GM12878 (cell line): ENCODE results near the gene UPF1. TPM values are rescaled to one million over a fixed set of nuclear protein-coding genes. Genes with fewer than 3 reads are reported as not detected.
A peak's percentile ranks its signal among the peaks of the same experiment; 100 is the strongest.

Experiments
- ATAC-seq: fragments of 200-7000 bp; cut with Tn5 transposase; 3 replicates; pipeline ENCODE4 v1.9.1; 2020; ENCODE audit warnings: mild to moderate bottlenecking, moderate library complexity
- BruUV-seq: library from RNA; stranded (reverse); fragments of 400-500 nt; replicated peaks from 2 replicates; lab custom pipeline; 2021; lab: Mats Ljungman, UMichigan
- CTCF ChIA-PET: fragments of 300-600 bp; sonication (Branson Sonifier 250); formaldehyde crosslinking; extraction: SDS; loops from one replicate; lab custom pipeline; 2021; ENCODE audit warnings: inconsistent platforms; lab: Yijun Ruan, JAX
- POLR2A ChIA-PET: fragments of 350-600 bp; formaldehyde crosslinking; extraction: SDS; loops from one replicate; lab custom pipeline; 2021; ENCODE audit warnings: inconsistent platforms; lab: Charles Lee
- RAD21 ChIA-PET: fragments of 300-600 bp; sonication (Branson Sonifier 250); formaldehyde crosslinking; loops from one replicate; lab custom pipeline; 2023; ENCODE audit warnings: antibody characterized with exemption; ENCODE audit not compliant: unreplicated experiment; lab: Charles Lee
- SMC1A ChIA-PET: fragments of 300-600 bp; sonication (Branson Sonifier 250); formaldehyde crosslinking; loops from one replicate; lab custom pipeline; 2023; ENCODE audit not compliant: unreplicated experiment, uncharacterized antibody; lab: Charles Lee
- DNase-seq: peaks from one replicate; pipeline ENCODE4 v3.0.0-alpha.2; 2011; ENCODE audit warnings: low read depth, low spot score
- FAIRE-seq: peaks from 3 replicates; lab custom pipeline; 2011; peaks lifted over from hg19 to GRCh38; lab: Jason Lieb, UNC
- H2AFZ ChIP-seq: 2 replicates; pipeline ENCODE4 v1.6.0; 2011; ENCODE audit warnings: low read depth, low read length, control low read depth; ENCODE audit not compliant: control insufficient read depth
- H3K27ac ChIP-seq: 2 replicates; pipeline ENCODE4 v1.5.1; 2011; ENCODE audit warnings: control low read depth; ENCODE audit not compliant: control insufficient read depth, insufficient read depth
- H3K27me3 ChIP-seq, 2 experiments: replicated peaks in 1 of 2; 2 replicates each; pipeline versions ENCODE4 v1.6.0 to v1.6.1; 2011; ENCODE audit warnings: low read length in 1 of 2; ENCODE audit not compliant: control insufficient read depth in 2 of 2, insufficient read depth in 2 of 2
- H3K36me3 ChIP-seq, 2 experiments: 2 replicates each; pipeline ENCODE4 v1.5.1; 2011; ENCODE audit warnings: low read length in 1 of 2; ENCODE audit not compliant: control insufficient read depth in 2 of 2, insufficient read depth in 2 of 2
- H3K4me1 ChIP-seq: 2 replicates; pipeline ENCODE4 v1.6.1; 2011; ENCODE audit warnings: mild to moderate bottlenecking, low read length, moderate library complexity, mixed read lengths; ENCODE audit not compliant: control insufficient read depth, insufficient read depth
- H3K4me2 ChIP-seq: 2 replicates; pipeline ENCODE4 v1.6.0; 2011; ENCODE audit warnings: control low read depth; ENCODE audit not compliant: control insufficient read depth, insufficient read depth
- H3K4me3 ChIP-seq: fragments of 200-600 bp; sonication (generic); 2 replicates; pipeline ENCODE4 v1.5.1; 2016
- H3K79me2 ChIP-seq: 2 replicates; pipeline ENCODE4 v1.6.0; 2011; ENCODE audit warnings: low read length; ENCODE audit not compliant: control insufficient read depth, insufficient read depth
- H3K9ac ChIP-seq: 2 replicates; pipeline ENCODE4 v1.8.0; 2011; ENCODE audit warnings: low read length, control low read depth, mixed read lengths; ENCODE audit not compliant: control insufficient read depth, insufficient read depth
- H3K9me3 ChIP-seq: replicated peaks from 3 replicates; pipeline ENCODE4 v1.5.1; 2011; ENCODE audit warnings: mild to moderate bottlenecking, low read length; ENCODE audit not compliant: control insufficient read depth, insufficient read depth
- H4K20me1 ChIP-seq: 2 replicates; pipeline ENCODE4 v1.6.0; 2011; ENCODE audit not compliant: control insufficient read depth, insufficient read depth
- BACH1 ChIP-seq: fragments of 450-650 bp; IDR thresholded peaks from 2 replicates; pipeline ENCODE4 v1.6.1; 2017; ENCODE audit warnings: mild to moderate bottlenecking, borderline replicate concordance
- CREM ChIP-seq: IDR thresholded peaks from 2 replicates; pipeline ENCODE4 v1.6.1; 2014; ENCODE audit warnings: antibody characterized with exemption, low read depth
- EP300 ChIP-seq, 2 experiments: fragments of 150-350 bp in 1 of 2; IDR thresholded peaks; 2 replicates each; pipeline ENCODE4 v1.6.1; 2011 to 2012; ENCODE audit warnings: low read depth in 2 of 2, low read length in 2 of 2, borderline replicate concordance in 1 of 2, improper control_type of control experiment in 1 of 2, inconsistent platforms in 1 of 2; ENCODE audit not compliant: control insufficient read depth in 1 of 2
- HCFC1 ChIP-seq: fragments of 150-350 bp; IDR thresholded peaks from 2 replicates; pipeline ENCODE4 v1.6.1; 2014; ENCODE audit warnings: low read length
- HDAC6 ChIP-seq: fragments of 200-600 bp; sonication (generic); IDR thresholded peaks from one replicate; pipeline ENCODE4 v1.8.0; 2017; ENCODE audit warnings: antibody characterized with exemption; ENCODE audit not compliant: unreplicated experiment
- NBN ChIP-seq: fragments of 450-650 bp; IDR thresholded peaks from 2 replicates; pipeline ENCODE4 v1.6.1; 2016
- WGBS: methylation state at CpG from one replicate; pipeline ENCODE4 v1.1.6; 2016; ENCODE audit warnings: low lambda C conversion rate; ENCODE audit not compliant: insufficient replicate concordance, insufficient coverage; ENCODE audit errors: missing lambda C conversion rate; 5-methylcytosine and 5-hydroxymethylcytosine counted together
- in situ Hi-C: fragments of 300-500 bp; cut with MboI; formaldehyde crosslinking; loops from 9 replicates; pipeline ENCODE4 v1.14.3; 2018; ENCODE audit warnings: mixed read lengths
- intact Hi-C: fragments of 100-400 bp; cut with micrococcal nuclease; formaldehyde crosslinking; loops from one replicate; pipeline ENCODE4 v1.14.2; 2022; ENCODE audit not compliant: unreplicated experiment
- polyA plus RNA-seq, 11 experiments: library from polyadenylated mRNA; depleted of rRNA in 4 of 11; unstranded in 6 of 11; stranded (reverse) in 5 of 11; fragments of >200 nt; fragmentation: Nextera tagmentation in 4 of 11; fragmentation: Illumina TruSeq in 1 of 11; extraction: Ambion mirVana in 4 of 11; extraction: Trizol in 1 of 11; gene quantifications; 1 replicate in 1 of 11; 2 replicates in 10 of 11; pipeline versions ENCODE4 v1.2.1 to v1.2.3, GENCODE V29; 2011 to 2016; ENCODE audit warnings: inconsistent platforms in 2 of 11, missing spikeins in 2 of 11, low read depth in 1 of 11
- total RNA-seq, 4 experiments: library from RNA; depleted of rRNA in 3 of 4; stranded (reverse); fragments of >200 nt in 3 of 4; fragmentation: Illumina TruSeq in 1 of 4; extraction: Trizol in 1 of 4; gene quantifications; 2 replicates each; pipeline versions ENCODE4 v1.2.1 to v1.2.3, GENCODE V29; 2013 to 2021
- TF ChIP-seq, protein P1 (sequence below): fragments of 450-650 bp; IDR thresholded peaks from 2 replicates; pipeline ENCODE4 v1.6.1; 2014; ENCODE audit warnings: mild to moderate bottlenecking
- TF ChIP-seq, protein P2 (sequence below): fragments of 450-650 bp; IDR thresholded peaks from 2 replicates; pipeline ENCODE4 v1.6.1; 2016; ENCODE audit warnings: mild to moderate bottlenecking, moderate library complexity, borderline replicate concordance
- TF ChIP-seq, protein P3 (sequence below): fragments of 450-650 bp; IDR thresholded peaks from 2 replicates; pipeline ENCODE4 v1.6.1; 2016; ENCODE audit warnings: mild to moderate bottlenecking

The UPF1 gene
- total and polyA plus RNA-seq, 10 of the 15 experiments (the other 5 are each of a cell fraction or from before 2014, with no cell fraction given), result 0.58 to 80.9 (median 18.7) TPM

DNA sequence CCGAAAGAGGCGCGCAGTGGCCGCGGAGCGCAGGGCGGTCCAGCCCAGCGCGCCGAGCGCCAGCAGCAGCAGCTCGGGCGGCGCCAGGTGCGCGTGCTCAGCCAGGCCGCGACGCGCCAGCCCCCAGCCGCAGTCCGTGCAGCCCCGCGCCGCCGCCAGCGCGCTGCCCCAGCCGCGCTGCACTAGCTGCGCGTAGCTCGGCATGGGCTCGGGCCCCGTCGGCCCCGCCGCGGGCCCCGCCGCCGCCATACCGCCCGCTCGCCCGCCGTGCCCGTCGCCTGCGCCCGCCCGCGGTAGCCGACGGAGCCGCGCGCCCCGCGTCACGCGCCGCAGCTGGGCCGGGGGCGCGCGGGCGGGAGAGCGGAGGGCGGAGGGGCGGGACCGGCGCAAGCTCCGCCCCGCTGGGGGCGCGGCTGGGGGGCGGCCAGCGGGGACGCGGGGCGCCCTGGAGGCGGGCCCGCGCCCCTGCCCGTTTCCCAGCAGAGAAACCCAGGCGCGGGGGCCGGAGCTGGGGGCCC, 64.1 kb downstream of the UPF1 start, which contains the start of gene CERS1:
TSS of gene CERS1 (minus strand) at position 335 of the 518 bp plus-strand sequence. CDS start at position 249, 86 bp downstream.
- intact Hi-C loops, result no loop called here
- Histone ChIP-seq H3K27me3 (peaks cover 4% of the 10 kb centered on the region in 2 experiments; a peak in 3 of 4 replicates), H3K9ac (no peak within 1 kb of the TSS), H3K36me3 (peaks cover 0 to 4% of the 10 kb centered on the region in 2 experiments; a peak in 2 of 4 replicates), H3K4me1 (no peaks in the 10 kb centered on the region), H3K27ac (no peak within 1 kb of the TSS), H3K4me2 (0 out of 2 replicates have a peak within 1 kb of the TSS, but pooled peaks have one; percentile 17), H2AFZ (no peak within 1 kb of the TSS), H4K20me1 (no peaks in the 10 kb centered on the region), H3K79me2 (no peaks in the 10 kb centered on the region), H3K9me3 (no peaks in the 10 kb centered on the region), H3K4me3 (no peak within 1 kb of the TSS)
- ChIA-PET SMC1A (no interaction called here), CTCF (no interaction called here), POLR2A (no interaction called here), RAD21 (no interaction called here)
- no TSS peak for BruUV-seq
- ATAC-seq (no peak), DNase-seq (no peak), FAIRE-seq (no peak)
- in situ Hi-C loops, result no loop called here
- 3% methylated on average over 29 of the region's 89 CpGs for WGBS
- TF ChIP-seq, protein P1, sequence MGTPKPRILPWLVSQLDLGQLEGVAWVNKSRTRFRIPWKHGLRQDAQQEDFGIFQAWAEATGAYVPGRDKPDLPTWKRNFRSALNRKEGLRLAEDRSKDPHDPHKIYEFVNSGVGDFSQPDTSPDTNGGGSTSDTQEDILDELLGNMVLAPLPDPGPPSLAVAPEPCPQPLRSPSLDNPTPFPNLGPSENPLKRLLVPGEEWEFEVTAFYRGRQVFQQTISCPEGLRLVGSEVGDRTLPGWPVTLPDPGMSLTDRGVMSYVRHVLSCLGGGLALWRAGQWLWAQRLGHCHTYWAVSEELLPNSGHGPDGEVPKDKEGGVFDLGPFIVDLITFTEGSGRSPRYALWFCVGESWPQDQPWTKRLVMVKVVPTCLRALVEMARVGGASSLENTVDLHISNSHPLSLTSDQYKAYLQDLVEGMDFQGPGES, result no peak
- TF ChIP-seq EP300 (IDR thresholded peaks at IDR 0.05; ENCODE audit: borderline replicate concordance in 1 of 2, control insufficient read depth in 1 of 2, low read depth in 2 of 2, low read length in 2 of 2) (no peak), CREM (no peak), NBN (no peak), HCFC1 (no peak), HDAC6 (no peak), BACH1 (no peak)
- TF ChIP-seq, protein P2, sequence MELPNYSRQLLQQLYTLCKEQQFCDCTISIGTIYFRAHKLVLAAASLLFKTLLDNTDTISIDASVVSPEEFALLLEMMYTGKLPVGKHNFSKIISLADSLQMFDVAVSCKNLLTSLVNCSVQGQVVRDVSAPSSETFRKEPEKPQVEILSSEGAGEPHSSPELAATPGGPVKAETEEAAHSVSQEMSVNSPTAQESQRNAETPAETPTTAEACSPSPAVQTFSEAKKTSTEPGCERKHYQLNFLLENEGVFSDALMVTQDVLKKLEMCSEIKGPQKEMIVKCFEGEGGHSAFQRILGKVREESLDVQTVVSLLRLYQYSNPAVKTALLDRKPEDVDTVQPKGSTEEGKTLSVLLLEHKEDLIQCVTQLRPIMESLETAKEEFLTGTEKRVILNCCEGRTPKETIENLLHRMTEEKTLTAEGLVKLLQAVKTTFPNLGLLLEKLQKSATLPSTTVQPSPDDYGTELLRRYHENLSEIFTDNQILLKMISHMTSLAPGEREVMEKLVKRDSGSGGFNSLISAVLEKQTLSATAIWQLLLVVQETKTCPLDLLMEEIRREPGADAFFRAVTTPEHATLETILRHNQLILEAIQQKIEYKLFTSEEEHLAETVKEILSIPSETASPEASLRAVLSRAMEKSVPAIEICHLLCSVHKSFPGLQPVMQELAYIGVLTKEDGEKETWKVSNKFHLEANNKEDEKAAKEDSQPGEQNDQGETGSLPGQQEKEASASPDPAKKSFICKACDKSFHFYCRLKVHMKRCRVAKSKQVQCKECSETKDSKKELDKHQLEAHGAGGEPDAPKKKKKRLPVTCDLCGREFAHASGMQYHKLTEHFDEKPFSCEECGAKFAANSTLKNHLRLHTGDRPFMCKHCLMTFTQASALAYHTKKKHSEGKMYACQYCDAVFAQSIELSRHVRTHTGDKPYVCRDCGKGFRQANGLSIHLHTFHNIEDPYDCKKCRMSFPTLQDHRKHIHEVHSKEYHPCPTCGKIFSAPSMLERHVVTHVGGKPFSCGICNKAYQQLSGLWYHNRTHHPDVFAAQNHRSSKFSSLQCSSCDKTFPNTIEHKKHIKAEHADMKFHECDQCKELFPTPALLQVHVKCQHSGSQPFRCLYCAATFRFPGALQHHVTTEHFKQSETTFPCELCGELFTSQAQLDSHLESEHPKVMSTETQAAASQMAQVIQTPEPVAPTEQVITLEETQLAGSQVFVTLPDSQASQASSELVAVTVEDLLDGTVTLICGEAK, result no peak
- TF ChIP-seq, protein P3, sequence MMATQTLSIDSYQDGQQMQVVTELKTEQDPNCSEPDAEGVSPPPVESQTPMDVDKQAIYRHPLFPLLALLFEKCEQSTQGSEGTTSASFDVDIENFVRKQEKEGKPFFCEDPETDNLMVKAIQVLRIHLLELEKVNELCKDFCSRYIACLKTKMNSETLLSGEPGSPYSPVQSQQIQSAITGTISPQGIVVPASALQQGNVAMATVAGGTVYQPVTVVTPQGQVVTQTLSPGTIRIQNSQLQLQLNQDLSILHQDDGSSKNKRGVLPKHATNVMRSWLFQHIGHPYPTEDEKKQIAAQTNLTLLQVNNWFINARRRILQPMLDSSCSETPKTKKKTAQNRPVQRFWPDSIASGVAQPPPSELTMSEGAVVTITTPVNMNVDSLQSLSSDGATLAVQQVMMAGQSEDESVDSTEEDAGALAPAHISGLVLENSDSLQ, result no peak
